HepG2 (cell line): ENCODE measurements around the gene GSK3A. TPM values are rescaled to one million over a fixed set of nuclear protein-coding genes. Genes with fewer than 3 reads are reported as not detected.

Source experiments
- AFF4 ChIP-seq: sonication (generic); formaldehyde crosslinking; IDR thresholded peaks from 2 replicates; pipeline ENCODE4 v1.4.0; 2020; ENCODE audit warnings: missing genetic modification reagents
- AHDC1 ChIP-seq: sonication (generic); formaldehyde crosslinking; IDR thresholded peaks from 2 replicates; pipeline ENCODE4 v1.5.1; 2020; ENCODE audit warnings: mild to moderate bottlenecking, missing genetic modification reagents, borderline replicate concordance
- ARHGAP35 ChIP-seq: sonication (generic); formaldehyde crosslinking; IDR thresholded peaks from 2 replicates; pipeline ENCODE4 v1.9.0; 2022; ENCODE audit warnings: mild to moderate bottlenecking, inconsistent platforms, moderate library complexity, missing genetic modification reagents, borderline replicate concordance
- ERF ChIP-seq: IDR thresholded peaks from 2 replicates; pipeline ENCODE4 v1.6.1; 2018; ENCODE audit warnings: missing biosample characterization, missing genetic modification reagents
- HNRNPH1 ChIP-seq: fragments of 200-400 bp; formaldehyde crosslinking; optimal IDR thresholded peaks from 2 replicates; pipeline ENCODE3; 2017; ENCODE audit warnings: mild to moderate bottlenecking, low read depth, low read length
- HOXA3 ChIP-seq: sonication (generic); formaldehyde crosslinking; IDR thresholded peaks from 2 replicates; pipeline ENCODE4 v1.5.0; 2020; ENCODE audit warnings: missing genetic modification reagents
- KDM3A ChIP-seq: IDR thresholded peaks from 2 replicates; pipeline ENCODE4 v1.6.1; 2018; ENCODE audit warnings: low read depth, missing compliant biosample characterization
- KLF6 ChIP-seq: IDR thresholded peaks from 2 replicates; pipeline ENCODE4 v1.8.0; 2016; ENCODE audit warnings: missing biosample characterization, missing genetic modification reagents
- KLF9 ChIP-seq: IDR thresholded peaks from 2 replicates; pipeline ENCODE4 v1.6.1; 2016; ENCODE audit warnings: low read depth
- MEIS1 ChIP-seq: sonication (generic); formaldehyde crosslinking; IDR thresholded peaks from 2 replicates; pipeline ENCODE4 v1.9.0; 2021; ENCODE audit warnings: mild to moderate bottlenecking, missing genetic modification reagents, moderate library complexity, borderline replicate concordance
- PHF5A ChIP-seq: IDR thresholded peaks from one replicate; pipeline ENCODE4 v1.6.1; 2018; ENCODE audit warnings: low read depth, missing genetic modification reagents; ENCODE audit not compliant: unreplicated experiment
- SIN3B ChIP-seq: fragments of 150-350 bp; IDR thresholded peaks from 2 replicates; pipeline ENCODE4 v1.6.1; 2014; ENCODE audit warnings: low read length
- SMAD1 ChIP-seq: sonication (generic); formaldehyde crosslinking; IDR thresholded peaks from 2 replicates; pipeline ENCODE4 v1.4.0; 2020; ENCODE audit warnings: missing genetic modification reagents, low read depth, mild to moderate bottlenecking, borderline replicate concordance
- SMAD3 ChIP-seq: sonication (generic); formaldehyde crosslinking; IDR thresholded peaks from 2 replicates; pipeline ENCODE4 v1.4.0; 2020; ENCODE audit warnings: missing genetic modification reagents
- TFE3 ChIP-seq: IDR thresholded peaks from 2 replicates; pipeline ENCODE4 v1.6.1; 2016
- ZNF138 ChIP-seq: sonication (generic); formaldehyde crosslinking; IDR thresholded peaks from 2 replicates; pipeline ENCODE4 v1.5.0; 2020; ENCODE audit warnings: mild to moderate bottlenecking, low read depth, missing genetic modification reagents
- ZNF44 ChIP-seq: sonication (generic); formaldehyde crosslinking; IDR thresholded peaks from 2 replicates; pipeline ENCODE4 v1.5.1; 2020; ENCODE audit warnings: mild to moderate bottlenecking, missing genetic modification reagents
- ZNF468 ChIP-seq: sonication (generic); formaldehyde crosslinking; IDR thresholded peaks from 2 replicates; pipeline ENCODE4 v1.8.0; 2022; ENCODE audit warnings: mild to moderate bottlenecking, moderate library complexity, missing genetic modification reagents
- polyA plus RNA-seq, 8 experiments: library from polyadenylated mRNA; depleted of rRNA in 3 of 8; stranded (reverse) in 7 of 8; unstranded in 1 of 8; fragments of >200 nt; fragmentation: Illumina TruSeq in 4 of 8; extraction: Trizol in 4 of 8; gene quantifications; 2 replicates each; pipeline versions ENCODE4 v1.2.1 to v1.2.3, GENCODE V29; 2011 to 2016; ENCODE audit warnings: low read depth in 4 of 8, missing spikeins in 1 of 8, mixed read lengths in 1 of 8; ENCODE audit not compliant: insufficient read depth in 1 of 8
- total RNA-seq, 5 experiments: library from RNA; depleted of rRNA; stranded (reverse); fragments of >200 nt; fragmentation: Illumina TruSeq; extraction: Trizol; gene quantifications; 2 replicates each; pipeline ENCODE4 v1.2.3, GENCODE V29; 2016; ENCODE audit warnings: low read depth in 1 of 5

The GSK3A gene
- total and polyA plus RNA-seq, 2 of the 13 experiments (the other 11 are each of a cell fraction or from before 2014, with no cell fraction given) = 16.9 to 52.5 TPM

- TF ChIP-seq AHDC1 (peak; percentile 39; the same call in 1 of the 2 replicates), KLF9 (0 out of 2 replicates have a peak, but pooled peaks have one; percentile 53), SIN3B (peak; percentile 46; the same call in 1 of the 2 replicates), SMAD1 (peak; percentile 62; the same call in 1 of the 2 replicates), AFF4 (CRISPR knock-in tag) (no peak), PHF5A (CRISPR knock-in tag) (peak; percentile 82), ZNF468 (CRISPR knock-in tag) (no peak), HNRNPH1 (peak; percentile 42), ZNF138 (peak; percentile 24; the same call in 1 of the 2 replicates), SMAD3 (no peak), HOXA3 (CRISPR knock-in tag) (peak; percentile 74; the same call in 1 of the 2 replicates), MEIS1 (CRISPR knock-in tag) (no peak; the same call in 1 of the 2 replicates), KDM3A (CRISPR knock-in tag) (0 out of 2 replicates have a peak, but pooled peaks have one; percentile 35), ARHGAP35 (peak; percentile 44; the same call in 1 of the 2 replicates), TFE3 (peak; percentile 43; the same call in 1 of the 2 replicates), ZNF44 (CRISPR knock-in tag) (peak; percentile 73; the same call in 1 of the 2 replicates), ERF (CRISPR knock-in tag) (peak; percentile 89), KLF6 (CRISPR knock-in tag) (no peak)
Measured at GRCh38 chr19:42219812-42220750, 22.3 kb downstream of the GSK3A start, which contains the start of gene ZNF526 (continued).
